GM21786 (cell line): ENCODE data around the gene LTO1.

Source experiments
- ATAC-seq: cut with Tn5 transposase; IDR thresholded peaks from one replicate; pipeline ENCODE4 v1.9.1; 2021; ENCODE audit not compliant: unreplicated experiment

LTO1 gene

GRCh38 chr11:69682221-69682620 is 7.1 kb upstream of the LTO1 start:
- no peak for ATAC-seq

- no peak for ATAC-seq
Observed at GRCh38 chr11:69680688-69681087, 5.5 kb upstream of the LTO1 start.

- ATAC-seq: no peak
Observed at GRCh38 chr11:69677749-69678148, 2.6 kb upstream of the LTO1 start.

GRCh38 chr11:69674267-69674885 is 777 bp downstream of the LTO1 start:
- ATAC-seq: no peak

GRCh38 chr11:69671734-69672465 is 3.3 kb downstream of the LTO1 start:
- no peak for ATAC-seq

GRCh38 chr11:69670158-69670845 is 4.9 kb downstream of the LTO1 start:
- ATAC-seq: no peak

- ATAC-seq: no peak
Observed at GRCh38 chr11:69669486-69669885, 5.7 kb downstream of the LTO1 start.

- no peak for ATAC-seq
Observed at GRCh38 chr11:69667619-69668604, 7.2 kb downstream of the LTO1 start.

GRCh38 chr11:69666752-69667536 is 8.2 kb downstream of the LTO1 start:
- no peak for ATAC-seq

- no peak for ATAC-seq
Observed at GRCh38 chr11:69666261-69666660, 8.9 kb downstream of the LTO1 start.

GRCh38 chr11:69665669-69666068 is 9.5 kb downstream of the LTO1 start:
- ATAC-seq: no peak

- no peak for ATAC-seq
Observed at GRCh38 chr11:69664901-69665300, 10.3 kb downstream of the LTO1 start.

- no peak for ATAC-seq
Observed at GRCh38 chr11:69664103-69664775, 10.9 kb downstream of the LTO1 start.

GRCh38 chr11:69663326-69663725 is 11.8 kb downstream of the LTO1 start:
- ATAC-seq: no peak

- ATAC-seq: no peak
Observed at GRCh38 chr11:69662806-69663205, 12.3 kb downstream of the LTO1 start.

- ATAC-seq: no peak
Observed at GRCh38 chr11:69662021-69662698, 13.0 kb downstream of the LTO1 start.

GRCh38 chr11:69661413-69661715 is 13.8 kb downstream of the LTO1 start:
- no peak for ATAC-seq

GRCh38 chr11:69660001-69660500 is 15.1 kb downstream of the LTO1 start:
- no peak for ATAC-seq

GRCh38 chr11:69659591-69659990 is 15.6 kb downstream of the LTO1 start:
- ATAC-seq: no peak
